Measurements from ENCODE around the gene GPC1.

The GPC1 gene

GRCh38 chr2:240458044-240458899, 22.8 kb downstream of the GPC1 start:
- DNase-seq (ENCODE audit: low spot score) = no peak

DNA sequence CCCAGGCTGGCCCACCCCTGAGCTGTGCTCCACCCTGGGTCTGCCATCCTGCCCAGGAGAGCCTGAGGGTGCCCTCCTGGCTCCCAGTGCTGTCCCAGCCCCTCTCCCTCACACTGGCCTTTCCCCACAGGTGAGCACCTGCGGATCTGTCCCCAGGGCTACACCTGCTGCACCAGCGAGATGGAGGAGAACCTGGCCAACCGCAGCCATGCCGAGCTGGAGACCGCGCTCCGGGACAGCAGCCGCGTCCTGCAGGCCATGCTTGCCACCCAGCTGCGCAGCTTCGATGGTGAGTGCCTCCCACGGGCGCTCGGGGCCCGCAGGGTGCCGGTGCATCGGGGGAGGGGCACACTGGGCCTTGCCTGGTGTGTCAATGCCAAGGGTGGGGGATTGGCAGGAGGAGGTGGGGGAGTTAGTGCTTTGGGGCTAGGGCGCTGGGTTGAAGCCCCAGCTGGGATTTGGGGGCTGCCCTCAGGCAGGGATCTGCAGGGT, 23.5 kb downstream of the GPC1 start:
- no peak for DNase-seq (ENCODE audit: low spot score)

DNA sequence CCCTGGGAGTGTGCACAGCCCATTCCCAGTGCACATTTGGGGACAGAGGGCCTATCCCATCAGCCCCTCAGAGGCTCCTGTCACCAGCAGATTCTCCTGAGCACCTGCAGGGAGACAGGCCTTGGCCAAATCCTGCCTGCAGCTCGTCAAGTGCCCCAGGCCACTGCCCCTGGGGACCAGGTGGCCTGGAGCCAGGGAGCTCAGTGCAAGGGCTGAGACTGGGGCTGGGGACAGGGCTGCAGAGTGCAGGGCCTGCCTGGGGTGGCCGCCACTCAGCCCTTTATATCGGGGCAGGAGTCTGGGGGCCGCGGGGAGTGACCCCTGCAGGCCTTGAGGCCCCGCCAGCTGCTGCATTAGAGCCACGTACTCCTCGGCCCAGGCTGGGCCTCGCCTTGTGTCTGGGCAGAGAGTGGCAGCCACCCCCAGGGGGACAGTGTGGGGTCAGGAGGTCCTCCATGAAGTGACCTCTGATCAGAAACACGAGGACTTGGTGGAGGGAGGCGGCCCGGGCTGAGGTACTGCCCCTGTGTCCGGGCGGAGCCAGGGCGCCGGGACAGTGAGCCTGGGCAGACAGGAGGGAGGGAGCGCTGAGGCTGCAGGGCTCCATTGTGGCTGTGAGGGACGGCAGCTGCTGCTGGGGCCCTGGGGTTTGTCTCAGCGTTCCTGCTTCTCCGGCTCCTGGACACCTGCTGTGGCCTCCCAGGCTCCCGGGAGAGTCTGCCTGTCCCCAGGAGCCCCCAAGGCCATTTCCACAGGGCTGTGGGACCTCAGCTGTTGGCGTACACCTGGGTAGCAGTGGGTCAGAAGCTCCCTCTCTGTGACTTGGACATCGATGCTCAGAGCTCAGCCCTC, 24.2 kb downstream of the GPC1 start:
- DNase-seq (ENCODE audit: low spot score) = no peak

DNA sequence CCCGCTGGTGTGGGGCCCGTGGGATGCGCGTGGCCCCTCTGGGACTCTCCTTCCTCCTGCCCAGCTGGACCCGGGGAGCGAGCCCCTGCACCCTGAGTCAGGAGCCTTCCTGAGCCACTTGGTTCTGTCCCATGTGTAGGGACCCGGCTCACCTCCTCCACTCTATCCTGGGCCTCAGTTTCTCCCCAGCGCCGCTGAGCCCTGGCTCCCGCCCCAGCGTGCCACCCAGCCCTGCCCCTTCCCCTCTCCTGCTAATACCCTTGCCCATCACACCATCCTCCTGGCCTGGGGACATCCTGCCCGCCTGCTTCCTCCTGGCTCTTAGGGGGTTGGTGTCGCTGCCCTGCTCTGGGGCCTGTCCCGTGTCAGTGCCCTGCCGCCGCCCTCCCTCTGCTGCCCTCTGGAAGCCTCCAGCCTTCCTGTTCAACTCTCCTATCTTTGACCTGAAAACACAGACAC, 24.8 kb downstream of the GPC1 start:
- no peak for DNase-seq (ENCODE audit: low spot score)

DNA sequence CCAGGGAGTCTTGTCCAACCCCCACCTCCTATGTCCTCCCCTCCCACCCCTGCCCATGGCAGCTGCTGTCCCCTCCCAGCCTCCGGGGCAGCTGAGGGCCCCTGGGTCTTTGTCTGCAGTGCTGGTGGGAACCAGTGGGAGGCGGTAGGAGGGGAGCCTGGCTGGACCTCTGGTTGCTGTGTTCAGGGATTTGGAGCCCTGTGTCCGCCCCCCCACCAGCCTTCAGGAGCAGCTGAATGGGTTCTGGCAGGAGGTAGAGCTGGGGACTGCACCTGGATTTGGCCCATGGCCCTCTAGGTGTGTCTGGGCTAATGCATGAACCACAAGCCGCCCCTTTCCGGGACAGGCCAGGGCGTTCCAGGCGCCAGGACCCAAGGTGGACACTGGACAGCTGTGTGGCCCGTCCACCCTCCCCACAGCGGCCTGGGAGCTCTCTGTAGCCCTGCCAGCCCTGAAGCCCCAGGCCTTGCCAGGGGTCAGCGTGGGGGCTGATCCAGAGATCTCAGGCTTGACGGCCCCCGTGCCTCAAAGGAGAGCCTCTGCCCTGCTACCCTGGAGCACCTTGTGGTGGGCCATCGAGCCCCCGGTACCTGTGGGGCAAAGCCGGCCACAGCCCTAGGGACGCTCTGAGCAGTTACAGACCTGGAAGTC, 25.4 kb downstream of the GPC1 start:
- no peak for DNase-seq (ENCODE audit: low spot score)

GRCh38 chr2:240461471-240462072, 26.1 kb downstream of the GPC1 start:
- no peak for DNase-seq (ENCODE audit: low spot score)

- no peak for DNase-seq (ENCODE audit: low spot score)
Observed at GRCh38 chr2:240462073-240462706, 26.7 kb downstream of the GPC1 start.

DNA sequence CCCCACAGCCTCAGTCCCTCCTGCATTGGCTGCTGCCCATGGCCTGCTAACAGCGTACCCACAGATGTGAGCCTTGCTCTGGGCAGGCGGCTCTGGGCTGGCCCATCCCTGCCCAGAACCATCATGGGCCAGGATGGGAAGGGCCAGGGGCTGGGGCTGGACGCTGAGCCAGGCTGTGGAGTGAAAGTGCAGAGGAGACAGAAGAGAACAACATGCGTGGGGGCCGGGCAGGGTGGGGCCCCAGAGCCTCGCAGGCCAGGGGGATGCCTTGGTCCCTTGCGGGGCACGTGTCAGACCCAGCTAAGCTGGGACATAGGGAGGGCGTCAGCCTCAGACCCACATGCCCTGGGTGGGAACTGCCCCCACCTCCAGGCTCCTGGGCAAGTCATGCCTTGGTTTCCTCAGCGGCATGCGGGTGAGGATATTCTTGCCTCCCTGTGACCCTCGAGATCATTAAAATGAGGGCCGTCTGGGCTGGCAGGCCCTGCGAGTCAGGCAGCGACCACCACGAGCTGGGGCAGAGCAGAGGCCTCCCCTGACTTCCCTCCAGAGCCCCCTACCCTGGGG, 27.3 kb downstream of the GPC1 start:
- DNase-seq (ENCODE audit: low spot score) = no peak

GRCh38 chr2:240463274-240463865, 27.9 kb downstream of the GPC1 start:
- no peak for DNase-seq (ENCODE audit: low spot score)

DNA sequence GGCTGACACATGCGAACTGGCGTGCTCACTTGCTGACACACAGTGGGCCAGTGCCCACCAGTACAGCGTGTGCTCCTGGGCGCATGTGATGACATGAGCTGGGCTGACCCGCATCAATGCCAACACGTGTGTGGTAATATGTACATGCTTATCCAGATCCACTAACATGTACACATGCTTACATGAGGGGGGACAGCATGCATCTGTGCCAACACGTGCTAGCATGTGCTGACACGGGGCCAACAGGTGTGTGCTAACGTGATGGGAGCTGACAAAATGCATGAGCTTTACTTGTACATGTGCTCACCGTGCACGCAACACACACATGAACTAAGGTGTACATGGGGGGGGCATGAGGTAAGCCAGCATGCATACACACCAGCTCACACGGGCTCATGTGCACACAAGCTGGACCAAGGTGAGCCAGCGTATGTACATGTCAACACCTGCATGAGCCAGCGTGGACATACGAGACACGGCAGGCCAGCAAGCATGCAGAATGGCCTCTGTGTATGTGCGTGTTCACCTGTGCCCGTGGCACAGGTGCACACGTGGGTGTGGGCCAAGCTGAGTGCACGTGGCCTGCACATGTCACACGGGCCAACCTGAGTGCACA, 28.5 kb downstream of the GPC1 start:
- DNase-seq (ENCODE audit: low spot score) = no peak

- DNase-seq (ENCODE audit: low spot score) = no peak
Observed at GRCh38 chr2:240464514-240465241, 29.2 kb downstream of the GPC1 start.

DNA sequence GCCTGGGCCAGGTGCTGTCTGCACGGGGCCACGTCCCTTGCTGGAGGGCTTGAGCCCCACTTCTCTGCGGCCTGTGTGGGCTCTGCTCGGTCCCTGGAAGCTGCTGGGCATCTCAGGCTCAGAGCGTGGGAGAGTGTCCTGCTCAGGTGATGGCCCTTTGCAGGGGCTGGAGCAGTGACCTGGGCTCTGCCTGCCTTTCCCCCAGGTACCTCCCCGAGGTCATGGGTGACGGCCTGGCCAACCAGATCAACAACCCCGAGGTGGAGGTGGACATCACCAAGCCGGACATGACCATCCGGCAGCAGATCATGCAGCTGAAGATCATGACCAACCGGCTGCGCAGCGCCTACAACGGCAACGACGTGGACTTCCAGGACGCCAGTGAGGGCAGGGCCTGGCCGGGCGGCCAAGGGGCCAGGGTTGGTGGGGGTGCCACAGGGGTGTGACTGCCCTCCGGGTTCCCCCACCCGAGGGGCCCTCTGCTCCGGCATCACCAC, 29.9 kb downstream of the GPC1 start:
- DNase-seq (ENCODE audit: low spot score) = no peak

DNA sequence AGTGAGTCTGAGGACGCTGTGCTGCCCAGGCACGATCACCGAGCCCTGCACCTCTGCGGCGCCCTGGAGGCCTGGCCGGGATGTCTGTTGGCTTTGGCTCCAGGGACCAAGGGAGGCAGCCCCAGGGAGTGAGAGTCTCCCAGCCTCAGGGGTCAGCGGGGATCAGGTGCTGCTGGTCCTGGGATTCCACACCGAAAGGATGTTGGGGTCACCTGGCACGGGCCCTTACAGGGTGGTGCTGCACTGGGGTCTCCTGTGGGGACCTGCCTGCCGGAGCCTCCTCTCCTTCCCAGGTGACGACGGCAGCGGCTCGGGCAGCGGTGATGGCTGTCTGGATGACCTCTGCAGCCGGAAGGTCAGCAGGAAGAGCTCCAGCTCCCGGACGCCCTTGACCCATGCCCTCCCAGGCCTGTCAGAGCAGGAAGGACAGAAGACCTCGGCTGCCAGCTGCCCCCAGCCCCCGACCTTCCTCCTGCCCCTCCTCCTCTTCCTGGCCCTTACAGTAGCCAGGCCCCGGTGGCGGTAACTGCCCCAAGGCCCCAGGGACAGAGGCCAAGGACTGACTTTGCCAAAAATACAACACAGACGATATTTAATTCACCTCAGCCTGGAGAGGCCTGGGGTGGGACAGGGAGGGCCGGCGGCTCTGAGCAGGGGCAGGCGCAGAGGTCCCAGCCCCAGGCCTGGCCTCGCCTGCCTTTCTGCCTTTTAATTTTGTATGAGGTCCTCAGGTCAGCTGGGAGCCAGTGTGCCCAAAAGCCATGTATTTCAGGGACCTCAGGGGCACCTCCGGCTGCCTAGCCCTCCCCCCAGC, 30.5 kb downstream of the GPC1 start:
- no peak for DNase-seq (ENCODE audit: low spot score)

GRCh38 chr2:240466579-240467148, 31.2 kb downstream of the GPC1 start:
- DNase-seq (ENCODE audit: low spot score) = no peak

- no peak for DNase-seq (ENCODE audit: low spot score)
Observed at GRCh38 chr2:240467149-240467642, 31.7 kb downstream of the GPC1 start.

GRCh38 chr2:240467659-240468302, 32.3 kb downstream of the GPC1 start:
- no peak for DNase-seq (ENCODE audit: low spot score)

All from CD4-positive, alpha-beta T cell treated with Interleukin-15 for 4 hours (primary cell).